ENCODE data around the gene PARVA. TPM values are rescaled to one million over a fixed set of nuclear protein-coding genes. Genes with fewer than 3 reads are reported as not detected.
A peak's percentile ranks its signal among the peaks of the same experiment; 100 is the strongest.

Gene PARVA
- total RNA-seq, 1 donor from 2014 or later, result 170 TPM

GRCh38 chr11:12474871-12475270 is 97.5 kb downstream of the PARVA start:
- no peaks in the 10 kb centered on the region for H3K9me3 Mint-ChIP-seq (ENCODE audit: low read depth)
- H3K27ac Mint-ChIP-seq (ENCODE audit: unreplicated experiment), result no peak overlapping the region
- peaks cover 31% of the 10 kb centered on the region for H3K36me3 Mint-ChIP-seq (ENCODE audit: low read depth)
- no peaks in the 10 kb centered on the region for H3K27me3 Mint-ChIP-seq (ENCODE audit: low read depth)
- no peak for DNase-seq (ENCODE audit: low spot score)
- H3K4me3 Mint-ChIP-seq (ENCODE audit: unreplicated experiment), result no peak overlapping the region
- peaks cover 49% of the 10 kb centered on the region for H3K4me1 Mint-ChIP-seq (ENCODE audit: low read depth)
- TF ChIP-seq, protein P1, sequence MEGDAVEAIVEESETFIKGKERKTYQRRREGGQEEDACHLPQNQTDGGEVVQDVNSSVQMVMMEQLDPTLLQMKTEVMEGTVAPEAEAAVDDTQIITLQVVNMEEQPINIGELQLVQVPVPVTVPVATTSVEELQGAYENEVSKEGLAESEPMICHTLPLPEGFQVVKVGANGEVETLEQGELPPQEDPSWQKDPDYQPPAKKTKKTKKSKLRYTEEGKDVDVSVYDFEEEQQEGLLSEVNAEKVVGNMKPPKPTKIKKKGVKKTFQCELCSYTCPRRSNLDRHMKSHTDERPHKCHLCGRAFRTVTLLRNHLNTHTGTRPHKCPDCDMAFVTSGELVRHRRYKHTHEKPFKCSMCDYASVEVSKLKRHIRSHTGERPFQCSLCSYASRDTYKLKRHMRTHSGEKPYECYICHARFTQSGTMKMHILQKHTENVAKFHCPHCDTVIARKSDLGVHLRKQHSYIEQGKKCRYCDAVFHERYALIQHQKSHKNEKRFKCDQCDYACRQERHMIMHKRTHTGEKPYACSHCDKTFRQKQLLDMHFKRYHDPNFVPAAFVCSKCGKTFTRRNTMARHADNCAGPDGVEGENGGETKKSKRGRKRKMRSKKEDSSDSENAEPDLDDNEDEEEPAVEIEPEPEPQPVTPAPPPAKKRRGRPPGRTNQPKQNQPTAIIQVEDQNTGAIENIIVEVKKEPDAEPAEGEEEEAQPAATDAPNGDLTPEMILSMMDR (IDR thresholded peaks at IDR 0.05), result no peak

GRCh38 chr11:12478743-12479142 is 101.4 kb downstream of the PARVA start:
- TF ChIP-seq, protein P1 (IDR thresholded peaks at IDR 0.05), result no peak
- Mint-ChIP-seq H3K4me1 (ENCODE audit: low read depth) (peaks cover 21% of the 10 kb centered on the region), H3K36me3 (ENCODE audit: low read depth) (peaks cover 41% of the 10 kb centered on the region), H3K4me3 (ENCODE audit: unreplicated experiment) (no peak overlapping the region), H3K9me3 (ENCODE audit: low read depth) (no peaks in the 10 kb centered on the region), H3K27ac (ENCODE audit: unreplicated experiment) (peak overlapping the region; percentile 46), H3K27me3 (ENCODE audit: low read depth) (no peaks in the 10 kb centered on the region)
- no peak for DNase-seq (ENCODE audit: low spot score)

GRCh38 chr11:12480401-12480800 is 103.0 kb downstream of the PARVA start:
- no peak overlapping the region for H3K4me3 Mint-ChIP-seq (ENCODE audit: unreplicated experiment)
- H3K9me3 Mint-ChIP-seq (ENCODE audit: low read depth), result peaks cover 2% of the 10 kb centered on the region
- H3K4me1 Mint-ChIP-seq (ENCODE audit: low read depth), result peaks cover 30% of the 10 kb centered on the region
- H3K27me3 Mint-ChIP-seq (ENCODE audit: low read depth), result no peaks in the 10 kb centered on the region
- no peak overlapping the region for H3K27ac Mint-ChIP-seq (ENCODE audit: unreplicated experiment)
- DNase-seq (ENCODE audit: low spot score), result no peak
- peaks cover 36% of the 10 kb centered on the region for H3K36me3 Mint-ChIP-seq (ENCODE audit: low read depth)
- TF ChIP-seq, protein P1 (IDR thresholded peaks at IDR 0.05), result no peak

DNA sequence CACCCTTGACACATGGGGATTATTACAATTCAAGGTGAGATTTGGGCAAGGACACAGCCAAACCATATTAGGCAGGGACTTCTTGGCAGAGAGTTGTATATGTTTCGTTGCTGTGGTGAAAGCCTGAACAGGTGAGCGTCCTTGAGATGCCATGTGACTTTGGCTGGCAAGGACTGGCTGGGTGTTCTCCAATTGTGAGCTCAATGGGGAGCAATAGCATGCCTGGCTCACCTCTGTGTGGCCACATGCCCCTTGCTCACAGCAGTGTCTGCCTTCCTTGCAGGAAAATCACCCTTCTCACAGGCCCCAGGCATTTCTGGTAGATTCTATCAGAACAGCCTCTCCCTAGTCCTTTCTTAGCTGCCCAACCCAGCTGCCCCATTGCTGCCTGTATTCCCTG is 105.5 kb downstream of the PARVA start:
- Mint-ChIP-seq H3K27me3 (ENCODE audit: low read depth) (no peaks in the 10 kb centered on the region), H3K9me3 (ENCODE audit: low read depth) (peaks cover 2% of the 10 kb centered on the region), H3K4me3 (ENCODE audit: unreplicated experiment) (no peak overlapping the region), H3K36me3 (ENCODE audit: low read depth) (peaks cover 36% of the 10 kb centered on the region), H3K27ac (ENCODE audit: unreplicated experiment) (no peak overlapping the region), H3K4me1 (ENCODE audit: low read depth) (peaks cover 28% of the 10 kb centered on the region)
- no peak for DNase-seq (ENCODE audit: low spot score)
- TF ChIP-seq, protein P1 (IDR thresholded peaks at IDR 0.05), result no peak

DNA sequence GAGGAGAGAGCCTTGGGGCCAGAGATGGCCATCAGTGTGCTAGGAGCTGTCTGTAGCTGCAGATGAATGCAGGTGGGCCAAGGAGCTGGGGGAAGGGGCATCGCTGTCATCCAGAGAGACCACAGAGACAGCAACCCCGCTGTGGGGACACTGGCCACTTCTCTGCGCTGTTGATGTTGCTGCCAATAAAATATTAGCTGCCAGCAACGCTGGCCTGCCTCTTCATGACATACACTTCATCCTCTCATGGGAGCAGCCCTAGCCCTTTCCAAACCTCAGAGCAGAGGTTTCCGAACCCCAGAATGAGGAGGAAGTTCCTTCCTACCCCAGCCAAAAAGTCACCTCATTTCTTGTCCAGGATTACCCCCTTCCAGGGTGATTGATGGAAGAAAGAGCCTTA is 106.2 kb downstream of the PARVA start:
- no peak for DNase-seq (ENCODE audit: low spot score)
- peaks cover 36% of the 10 kb centered on the region for H3K36me3 Mint-ChIP-seq (ENCODE audit: low read depth)
- peaks cover 21% of the 10 kb centered on the region for H3K4me1 Mint-ChIP-seq (ENCODE audit: low read depth)
- H3K27ac Mint-ChIP-seq (ENCODE audit: unreplicated experiment), result peak overlapping the region; percentile 81
- TF ChIP-seq, protein P1 (IDR thresholded peaks at IDR 0.05), result no peak
- no peaks in the 10 kb centered on the region for H3K27me3 Mint-ChIP-seq (ENCODE audit: low read depth)
- no peak overlapping the region for H3K4me3 Mint-ChIP-seq (ENCODE audit: unreplicated experiment)
- peaks cover 8% of the 10 kb centered on the region for H3K9me3 Mint-ChIP-seq (ENCODE audit: low read depth)

All from chondrocyte (in vitro differentiated cells).